Glomerular visceral epithelial cell (primary cell): Measurements from ENCODE around the gene STK10.

ENCODE experiments used
- DNase-seq: peaks from one replicate; pipeline ENCODE4 v3.0.0-alpha.2; 2016; ENCODE audit errors: extremely low spot score

Gene STK10

DNA sequence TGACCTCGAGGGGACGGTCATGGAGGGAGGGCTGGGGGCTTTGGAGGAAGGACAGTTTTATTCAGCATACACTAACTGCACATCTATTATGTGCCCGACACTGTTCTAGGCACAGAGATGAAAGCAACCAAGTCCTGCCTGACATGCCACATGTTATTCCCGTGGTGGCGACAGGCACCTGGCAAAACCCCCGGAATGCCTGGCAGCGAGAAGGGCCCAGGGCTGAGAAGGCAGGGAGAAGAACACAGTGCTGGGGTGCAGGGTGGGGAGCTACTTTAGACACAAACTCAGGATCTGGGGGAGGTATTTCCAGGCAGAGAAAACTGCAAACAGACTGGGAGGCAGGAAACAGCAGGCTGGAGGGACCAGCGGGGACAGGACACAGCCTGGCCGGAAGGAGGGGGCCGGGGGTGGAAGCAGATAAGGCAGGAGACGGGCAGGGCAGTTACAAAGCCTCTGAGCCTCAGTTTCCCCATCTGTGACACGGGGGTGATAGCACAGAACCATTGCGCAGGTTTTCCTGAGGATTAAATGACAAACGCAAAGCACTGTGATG, 77.7 kb downstream of the STK10 start:
- no peak for DNase-seq

GRCh38 chr5:172109749-172110148, 78.3 kb downstream of the STK10 start:
- DNase-seq: no peak

DNA sequence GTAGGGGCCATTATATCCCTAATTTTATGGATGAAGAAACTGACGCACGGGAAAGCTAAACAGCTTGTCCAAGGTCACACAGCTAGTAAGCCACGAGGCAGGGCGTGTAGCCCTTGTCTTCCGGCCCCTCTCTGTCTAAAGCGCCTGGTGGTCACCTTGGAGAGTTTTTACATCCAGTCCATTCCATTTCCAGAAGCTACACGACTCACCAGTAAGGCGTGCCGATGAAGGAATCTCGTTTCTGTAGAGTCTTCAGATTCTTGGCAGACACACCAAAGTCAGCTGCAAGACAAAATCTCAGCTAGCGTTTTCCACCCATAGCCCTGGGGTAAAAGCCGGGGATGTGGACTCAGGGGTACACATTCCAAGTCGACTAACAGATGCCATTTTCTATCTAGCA, 80.5 kb downstream of the STK10 start:
- peak; percentile 53 for DNase-seq

- peak; percentile 57 for DNase-seq
Observed at GRCh38 chr5:172106511-172107356, 81.3 kb downstream of the STK10 start.

DNA sequence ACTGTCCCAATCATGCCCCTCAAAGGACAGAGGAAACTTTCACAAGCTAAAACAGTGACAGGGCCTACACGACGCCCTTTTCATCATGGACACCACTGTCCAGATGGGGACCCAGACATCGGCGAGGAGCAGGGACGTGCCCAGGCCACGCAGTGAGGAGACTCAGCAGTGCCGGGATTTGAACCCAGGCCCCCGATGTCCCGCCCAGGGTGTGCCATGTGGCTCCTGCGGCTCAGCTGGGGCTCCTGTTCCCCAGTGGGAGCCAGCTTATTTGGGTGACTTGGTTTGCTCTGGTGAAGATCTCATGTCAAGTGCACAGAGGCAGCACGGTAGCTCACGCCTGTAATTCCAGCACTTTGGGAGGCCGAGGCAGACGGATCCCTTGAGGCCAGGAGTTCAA, 82.2 kb downstream of the STK10 start:
- DNase-seq: no peak

DNA sequence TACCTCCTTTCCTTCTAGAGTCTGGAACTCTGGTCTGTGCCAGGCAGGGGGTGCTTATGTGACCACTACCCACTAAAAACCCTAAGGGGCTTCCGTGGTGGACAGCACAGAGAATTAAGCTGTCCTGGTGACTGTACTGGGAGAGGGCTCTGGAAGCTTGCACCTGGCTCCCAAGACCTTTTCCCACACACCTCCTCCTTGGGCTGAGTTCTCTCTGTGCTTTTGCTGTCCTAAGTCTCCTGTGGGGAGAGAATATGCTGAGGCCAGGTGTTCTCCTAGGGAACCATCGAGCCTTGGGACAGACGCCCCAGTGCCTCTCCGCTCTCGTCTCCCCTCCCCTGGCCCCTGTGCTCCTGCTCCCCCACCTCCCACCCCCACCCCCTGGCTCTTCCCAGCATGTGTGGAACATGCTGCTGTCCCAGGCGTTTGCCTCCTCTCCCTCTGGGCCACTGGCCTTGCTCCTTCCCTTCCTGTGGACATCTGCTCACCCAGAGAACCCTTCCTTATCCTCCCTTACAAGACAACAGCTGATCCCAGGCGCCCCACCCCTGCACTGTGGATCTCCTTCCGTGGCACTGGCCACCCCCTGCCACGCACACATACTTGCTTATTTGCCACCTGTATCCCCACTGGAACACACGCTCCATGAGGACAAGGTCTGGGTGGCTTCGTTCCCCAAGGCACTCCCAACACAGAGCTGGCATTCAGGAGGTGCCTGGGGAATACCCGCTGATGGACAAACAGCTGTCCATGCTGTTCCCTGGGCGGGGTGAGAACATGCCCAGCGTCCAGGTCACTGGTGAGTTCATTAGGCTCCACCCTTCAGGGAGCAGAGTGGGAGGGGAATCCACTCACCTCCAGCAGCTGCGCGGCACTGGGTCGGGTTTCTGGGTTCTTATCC, 83.0 kb downstream of the STK10 start:
- DNase-seq: no peak

GRCh38 chr5:172104021-172104420, 84.0 kb downstream of the STK10 start:
- DNase-seq: no peak

- peak; percentile 93 for DNase-seq
Observed at GRCh38 chr5:172102913-172103626, 85.0 kb downstream of the STK10 start.

GRCh38 chr5:172102218-172102870, 85.7 kb downstream of the STK10 start:
- DNase-seq: no peak

DNA sequence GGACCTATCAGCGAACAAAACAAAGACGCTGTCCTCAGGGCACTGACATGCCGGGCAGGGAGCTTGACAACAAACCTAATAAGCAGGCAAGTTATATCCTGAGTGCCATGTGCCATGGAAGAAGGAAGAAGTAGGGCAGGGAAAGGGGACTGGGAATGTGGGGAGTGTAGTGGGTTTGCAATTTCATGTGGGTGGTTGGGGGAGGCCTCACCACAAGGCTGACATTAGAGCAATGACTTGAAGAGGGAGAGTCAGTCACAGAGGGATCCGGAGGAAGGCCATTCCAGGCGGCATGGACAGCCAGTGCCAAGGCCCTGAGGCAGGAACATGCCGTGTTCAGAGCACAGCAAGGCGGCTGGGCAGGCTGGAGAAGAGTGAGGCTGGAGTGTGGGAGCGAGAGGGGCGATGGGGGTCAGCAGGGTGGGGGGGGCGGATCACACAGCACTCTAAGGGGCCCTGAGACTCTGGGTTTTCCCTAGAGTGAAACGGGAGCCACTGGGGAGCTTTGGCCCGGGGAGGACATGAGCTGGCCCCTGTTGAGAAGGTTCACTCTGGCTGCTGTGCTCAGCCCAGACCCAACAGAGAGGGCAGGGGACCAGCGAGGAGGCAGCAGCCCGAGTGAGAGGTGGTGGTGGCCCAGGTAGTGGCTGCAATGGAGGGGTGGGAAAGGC, 86.3 kb downstream of the STK10 start:
- DNase-seq: no peak

GRCh38 chr5:172098883-172099282, 89.1 kb downstream of the STK10 start:
- no peak for DNase-seq

DNA sequence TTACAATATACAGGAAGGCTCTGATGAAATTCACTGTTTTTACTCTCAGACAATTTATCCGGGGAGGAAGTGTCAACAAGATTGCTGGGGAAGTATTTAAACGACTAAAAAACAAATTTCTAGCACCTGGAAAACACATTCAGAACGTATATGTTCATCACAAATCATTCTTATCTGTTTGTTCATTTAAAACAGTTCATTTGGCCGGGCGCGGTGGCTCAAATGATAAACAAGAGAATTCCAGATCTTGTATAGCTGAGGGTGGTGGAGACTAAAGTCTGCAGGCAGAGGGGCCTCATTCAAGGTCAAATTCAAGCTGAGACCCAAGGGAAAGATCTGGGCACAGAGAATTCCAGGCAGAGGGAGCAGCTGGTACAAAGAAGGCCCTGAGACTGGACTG, 90.0 kb downstream of the STK10 start:
- DNase-seq: no peak

- DNase-seq: no peak
Observed at GRCh38 chr5:172097356-172097755, 90.7 kb downstream of the STK10 start.

- DNase-seq: no peak
Observed at GRCh38 chr5:172096207-172096940, 91.7 kb downstream of the STK10 start.

GRCh38 chr5:172095368-172096206, 92.4 kb downstream of the STK10 start:
- no peak for DNase-seq

DNA sequence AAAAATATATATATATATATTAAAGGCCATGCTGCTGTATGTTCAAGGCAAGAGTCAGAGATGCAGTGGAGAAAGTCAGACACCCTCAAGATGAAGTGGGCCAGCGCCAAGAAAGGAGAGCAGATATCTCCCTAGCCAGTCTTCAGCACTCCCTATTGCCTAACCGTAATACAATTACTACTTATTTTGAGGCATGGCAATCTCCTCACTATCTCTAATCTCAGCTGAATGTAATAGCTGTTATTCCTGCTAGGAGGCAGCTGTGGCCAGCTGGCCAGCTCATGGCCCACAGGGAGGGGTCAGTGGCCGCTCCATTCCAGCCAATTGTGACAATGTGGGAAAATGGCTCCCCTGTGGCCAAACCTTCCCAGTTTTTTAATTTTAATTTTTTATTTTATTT, 94.1 kb downstream of the STK10 start:
- no peak for DNase-seq

DNA sequence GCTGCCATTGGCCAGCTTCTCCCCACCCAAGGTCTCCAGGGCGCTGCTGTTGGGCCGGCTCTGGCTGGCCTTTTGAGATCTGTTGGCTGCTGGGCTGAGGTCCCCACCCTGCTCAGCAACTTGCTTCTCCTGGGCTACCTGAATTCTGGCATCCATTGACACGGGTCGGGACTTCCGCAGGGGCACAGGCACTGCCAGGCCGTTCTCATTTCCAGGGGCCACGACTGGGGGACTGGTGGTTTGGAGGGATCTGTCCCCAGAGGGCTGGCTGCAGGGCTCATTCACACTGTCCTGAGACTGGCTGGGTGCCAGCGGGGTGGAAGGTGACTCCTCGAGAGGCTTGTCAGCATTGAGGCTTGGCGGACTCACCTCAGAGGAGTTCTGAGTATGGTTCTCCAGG, 94.5 kb downstream of the STK10 start:
- no peak for DNase-seq

- DNase-seq: no peak
Observed at GRCh38 chr5:172091956-172092732, 95.9 kb downstream of the STK10 start.
